Measurements from ENCODE around the gene FAF1. TPM values are rescaled to one million over a fixed set of nuclear protein-coding genes. Genes with fewer than 3 reads are reported as not detected.

The FAF1 gene
- total RNA-seq, 4 donors from 2014 or later: 33.8 to 55.8 (median 45.6) TPM

DNA sequence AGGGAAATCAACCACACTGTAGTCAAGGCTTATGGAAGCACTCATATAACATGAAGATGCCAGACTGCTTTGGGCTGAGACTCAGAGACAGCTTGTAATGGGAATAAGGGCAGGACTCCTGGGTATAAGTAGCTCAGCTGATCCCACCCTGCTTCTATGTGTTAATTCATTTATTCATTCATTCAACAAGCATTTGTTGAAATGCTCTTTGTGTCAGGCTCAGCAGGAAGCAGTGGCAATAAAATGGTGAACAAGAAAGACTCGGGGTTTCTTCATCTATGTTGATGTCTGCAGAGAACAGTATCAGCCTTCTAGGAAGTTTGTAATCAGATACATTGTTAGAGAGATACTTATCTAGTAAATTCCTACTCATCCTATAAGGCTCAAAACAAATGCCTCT lies 391.3 kb downstream of the FAF1 start:
- TF ChIP-seq, protein P1, sequence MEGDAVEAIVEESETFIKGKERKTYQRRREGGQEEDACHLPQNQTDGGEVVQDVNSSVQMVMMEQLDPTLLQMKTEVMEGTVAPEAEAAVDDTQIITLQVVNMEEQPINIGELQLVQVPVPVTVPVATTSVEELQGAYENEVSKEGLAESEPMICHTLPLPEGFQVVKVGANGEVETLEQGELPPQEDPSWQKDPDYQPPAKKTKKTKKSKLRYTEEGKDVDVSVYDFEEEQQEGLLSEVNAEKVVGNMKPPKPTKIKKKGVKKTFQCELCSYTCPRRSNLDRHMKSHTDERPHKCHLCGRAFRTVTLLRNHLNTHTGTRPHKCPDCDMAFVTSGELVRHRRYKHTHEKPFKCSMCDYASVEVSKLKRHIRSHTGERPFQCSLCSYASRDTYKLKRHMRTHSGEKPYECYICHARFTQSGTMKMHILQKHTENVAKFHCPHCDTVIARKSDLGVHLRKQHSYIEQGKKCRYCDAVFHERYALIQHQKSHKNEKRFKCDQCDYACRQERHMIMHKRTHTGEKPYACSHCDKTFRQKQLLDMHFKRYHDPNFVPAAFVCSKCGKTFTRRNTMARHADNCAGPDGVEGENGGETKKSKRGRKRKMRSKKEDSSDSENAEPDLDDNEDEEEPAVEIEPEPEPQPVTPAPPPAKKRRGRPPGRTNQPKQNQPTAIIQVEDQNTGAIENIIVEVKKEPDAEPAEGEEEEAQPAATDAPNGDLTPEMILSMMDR (IDR thresholded peaks at IDR 0.05): no peak
- no peak for TF ChIP-seq POLR2A (IDR thresholded peaks at IDR 0.05)
- no peak overlapping the region for H3K4me3 ChIP-seq (ENCODE audit: low read depth, poor library complexity, severe bottlenecking)
- intact Hi-C loops (cut with DNase I; ENCODE audit: low total_unique reads): no loop called here
- 81 to 86% methylated on average over 1 of the region's 1 CpG for WGBS, 2 donors
- DNase-seq (ENCODE audit: low spot score in 2 of 2): no peak

DNA sequence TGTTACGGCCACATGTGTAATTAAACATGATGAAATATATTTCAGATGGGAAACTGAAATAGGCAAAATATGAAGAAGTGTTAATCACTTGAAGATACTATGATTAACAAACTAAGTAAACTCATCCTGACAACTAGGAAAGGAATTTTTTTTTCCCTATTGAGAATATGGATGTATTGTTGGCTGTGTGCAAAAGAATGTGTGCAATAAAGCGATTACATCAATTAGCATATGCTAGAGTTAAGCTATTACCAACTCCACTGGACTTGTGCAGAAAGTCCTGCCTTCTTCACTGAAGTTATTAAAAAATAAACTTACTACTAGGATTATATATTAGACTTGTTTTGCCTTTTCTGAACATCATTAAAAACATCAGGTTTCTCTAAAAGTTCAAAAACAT lies 393.7 kb downstream of the FAF1 start:
- intact Hi-C loops (cut with DNase I; ENCODE audit: low total_unique reads): no loop called here
- no peak for TF ChIP-seq POLR2A (IDR thresholded peaks at IDR 0.05)
- TF ChIP-seq, protein P1 (IDR thresholded peaks at IDR 0.05): no peak
- WGBS, 2 donors: 80 to 82% methylated on average over 2 of the region's 2 CpGs

DNA sequence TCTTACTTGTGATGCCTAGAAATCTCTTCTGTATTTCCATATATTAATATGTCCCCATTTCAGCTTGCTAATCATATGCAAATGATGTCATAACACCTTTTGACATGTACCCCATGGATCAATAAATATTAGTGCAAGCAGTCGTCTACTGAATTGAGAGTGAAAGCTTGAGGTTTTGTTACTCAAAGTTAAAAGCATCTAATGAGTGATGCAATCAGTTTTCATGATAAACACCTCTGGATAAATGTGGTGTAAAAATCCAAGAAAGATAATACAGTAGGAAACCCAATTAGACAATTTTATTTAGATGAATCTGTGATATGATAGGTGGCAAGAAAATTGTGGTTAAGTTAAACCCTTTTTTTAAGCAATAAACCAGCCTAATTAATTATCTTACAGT lies 395.6 kb downstream of the FAF1 start:
- H3K4me3 ChIP-seq (ENCODE audit: low read depth, poor library complexity, severe bottlenecking): no peak overlapping the region
- WGBS, 2 donors: 86 to 98% methylated on average over 1 of the region's 1 CpG
- no peak for DNase-seq (ENCODE audit: low spot score in 2 of 2)
- TF ChIP-seq, protein P1 (IDR thresholded peaks at IDR 0.05): no peak
- TF ChIP-seq POLR2A (IDR thresholded peaks at IDR 0.05): no peak
- intact Hi-C loops (cut with DNase I; ENCODE audit: low total_unique reads): no loop called here

More for the DNA sequence above, 393.7 kb downstream of the FAF1 start:
- no peak overlapping the region for H3K4me3 ChIP-seq (ENCODE audit: low read depth, poor library complexity, severe bottlenecking)
- no peak for DNase-seq (ENCODE audit: low spot score in 2 of 2)

DNA sequence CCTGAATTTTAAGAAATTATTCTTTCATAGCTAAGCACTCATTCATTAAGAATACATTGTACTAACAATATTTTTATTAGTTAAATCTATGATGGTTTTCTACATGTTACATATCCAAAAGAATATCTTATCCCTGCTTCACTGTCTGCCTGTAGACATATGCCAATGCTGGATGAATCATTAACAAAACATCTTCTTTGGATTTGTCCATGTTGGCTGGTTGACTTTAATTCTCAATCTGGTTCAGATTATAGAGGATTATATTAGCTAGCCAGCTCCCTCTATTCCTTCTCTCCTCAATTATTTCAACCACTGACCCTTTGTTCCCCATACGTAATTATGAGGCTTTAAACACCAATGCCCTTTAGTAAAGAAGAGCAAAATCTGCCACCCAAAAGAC lies 398.0 kb downstream of the FAF1 start:
- DNase-seq (ENCODE audit: low spot score in 2 of 2): no peak
- 63 to 72% methylated on average over 1 of the region's 1 CpG for WGBS, 2 donors
- intact Hi-C loops (cut with DNase I; ENCODE audit: low total_unique reads): no loop called here
- TF ChIP-seq, protein P1 (IDR thresholded peaks at IDR 0.05): no peak
- TF ChIP-seq POLR2A (IDR thresholded peaks at IDR 0.05): no peak
- no peak overlapping the region for H3K4me3 ChIP-seq (ENCODE audit: low read depth, poor library complexity, severe bottlenecking)

DNA sequence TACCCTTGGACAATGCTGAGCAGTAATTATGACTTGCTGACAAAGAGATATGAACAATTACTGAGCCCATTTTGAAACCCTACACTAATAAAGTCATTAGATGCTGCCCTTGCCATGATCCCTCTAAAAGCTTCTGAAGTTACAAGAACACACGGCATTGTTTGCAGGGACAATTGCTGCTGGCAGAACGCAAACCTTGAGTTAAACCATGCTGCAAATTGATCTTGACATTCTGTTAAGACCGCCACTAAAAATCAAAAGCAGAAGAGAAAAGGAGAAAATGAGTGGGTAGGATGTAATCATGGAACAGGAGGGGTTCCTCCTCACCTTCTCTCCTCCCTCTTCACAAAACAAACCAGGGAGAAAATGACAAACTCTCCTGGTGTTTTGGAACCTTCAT lies 400.6 kb downstream of the FAF1 start:
- WGBS, 2 donors: 89 to 91% methylated on average over 3 of the region's 3 CpGs
- DNase-seq (ENCODE audit: low spot score in 2 of 2): no peak
- TF ChIP-seq, protein P1 (IDR thresholded peaks at IDR 0.05): no peak
- no peak for TF ChIP-seq POLR2A (IDR thresholded peaks at IDR 0.05)
- H3K4me3 ChIP-seq (ENCODE audit: low read depth, poor library complexity, severe bottlenecking): no peak overlapping the region
- intact Hi-C loops (cut with DNase I; ENCODE audit: low total_unique reads): no loop called here

DNA sequence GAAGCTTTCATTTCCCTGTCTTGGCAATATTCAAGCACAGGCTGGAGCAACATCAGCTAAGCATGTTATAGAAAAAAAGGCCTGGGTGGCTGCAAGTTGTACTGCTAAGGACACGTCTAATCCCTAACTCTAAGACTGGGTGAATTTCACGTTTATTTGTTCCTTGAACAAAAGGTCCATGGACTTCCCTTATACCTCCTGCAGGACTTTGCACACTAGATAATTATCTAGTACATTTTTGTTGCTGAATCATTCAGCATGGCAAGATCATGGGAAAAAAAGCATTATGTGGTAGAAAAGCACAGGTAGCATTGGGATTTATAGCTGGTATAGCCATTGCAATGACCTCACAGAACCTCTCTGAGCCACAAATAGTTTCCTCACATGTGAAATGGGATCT lies 406.1 kb downstream of the FAF1 start:
- intact Hi-C loops (cut with DNase I; ENCODE audit: low total_unique reads): no loop called here
- no peak overlapping the region for H3K4me3 ChIP-seq (ENCODE audit: low read depth, poor library complexity, severe bottlenecking)
- TF ChIP-seq, protein P1 (IDR thresholded peaks at IDR 0.05): no peak
- TF ChIP-seq POLR2A (IDR thresholded peaks at IDR 0.05): no peak
- no peak for DNase-seq (ENCODE audit: low spot score in 2 of 2)
- WGBS, 2 donors: 89 to 90% methylated on average over 2 of the region's 2 CpGs

Data from lower leg skin (tissue), 4 donors.